ENCODE data around the gene CD63. TPM values are rescaled to one million over a fixed set of nuclear protein-coding genes. Genes with fewer than 3 reads are reported as not detected.
A peak's percentile ranks its signal among the peaks of the same experiment; 100 is the strongest.

The CD63 gene
- total and polyA plus RNA-seq, 9 of the 15 experiments (the other 6 are each of a cell fraction or from before 2014, with no cell fraction given) = 313 to 735 (median 433) TPM

- peak in 1 of 2 experiments; percentile 75; a peak in 1 of 4 replicates for TF ChIP-seq BCLAF1 (IDR thresholded peaks at IDR 0.05; ENCODE audit: borderline replicate concordance in 1 of 2, control insufficient read depth in 1 of 2, low read depth in 2 of 2, low read length in 1 of 2)
- TF ChIP-seq MLLT1 (IDR thresholded peaks at IDR 0.05) = peak; percentile 86
- TF ChIP-seq SMARCA4 (IDR thresholded peaks at IDR 0.05) = peak; percentile 92
- no peak for TF ChIP-seq MXD1 (CRISPR knock-in tag; IDR thresholded peaks at IDR 0.05; ENCODE audit: borderline replicate concordance, poor library complexity, severe bottlenecking)
Observed at GRCh38 chr12:55742719-55743405, 14.1 kb upstream of the CD63 start, which contains the start of gene GDF11 (continued).

Data from K562 (cell line).